H1 (cell line): ENCODE data around the gene UBALD1. TPM values are rescaled to one million over a fixed set of nuclear protein-coding genes. Genes with fewer than 3 reads are reported as not detected.

ENCODE experiments used
- ATF2 ChIP-seq: IDR thresholded peaks from 2 replicates; pipeline ENCODE4 v1.6.1; 2012; ENCODE audit warnings: low read length, inconsistent platforms
- BACH1 ChIP-seq: IDR thresholded peaks from 2 replicates; pipeline ENCODE4 v1.6.1; 2012; ENCODE audit warnings: low read length, improper control_type of control experiment
- CHD7 ChIP-seq: fragments of 300-600 bp; sonication (generic); IDR thresholded peaks from 2 replicates; pipeline ENCODE4 v1.7.1; 2012; ENCODE audit warnings: low read length, moderate library complexity, mild to moderate bottlenecking, inconsistent platforms; ENCODE audit not compliant: insufficient replicate concordance
- MAX ChIP-seq: IDR thresholded peaks from 2 replicates; pipeline ENCODE4 v1.6.1; 2012; ENCODE audit warnings: inconsistent platforms
- PHF8 ChIP-seq: fragments of 200-600 bp; sonication (generic); conservative IDR thresholded peaks from 2 replicates; pipeline ENCODE4 v1.7.1; 2012; ENCODE audit warnings: low read depth, mild to moderate bottlenecking, inconsistent platforms, low read length, moderate library complexity
- SAP30 ChIP-seq: fragments of 300-600 bp; sonication (generic); IDR thresholded peaks from 2 replicates; pipeline ENCODE4 v1.7.1; 2012; ENCODE audit warnings: low read length, moderate library complexity, mild to moderate bottlenecking, inconsistent platforms; ENCODE audit not compliant: insufficient read depth, insufficient replicate concordance
- SP1 ChIP-seq: IDR thresholded peaks from 2 replicates; pipeline ENCODE4 v1.6.1; 2011; ENCODE audit warnings: low read depth, low read length
- TAF1 ChIP-seq: IDR thresholded peaks from 2 replicates; pipeline ENCODE4 v1.6.1; 2011; ENCODE audit warnings: mild to moderate bottlenecking, low read depth, low read length
- YY1 ChIP-seq: IDR thresholded peaks from 2 replicates; pipeline ENCODE4 v1.6.1; 2011; ENCODE audit warnings: low read depth, mild to moderate bottlenecking, low read length
- polyA plus RNA-seq, 7 experiments: library from polyadenylated mRNA; depleted of rRNA in 3 of 7; stranded (reverse) in 5 of 7; unstranded in 2 of 7; fragments of >200 nt in 5 of 7; fragments of 200-250 nt in 2 of 7; gene quantifications; 1 replicate in 5 of 7; 2 replicates in 1 of 7; 4 replicates in 1 of 7; pipeline versions ENCODE4 v1.2.1 to v1.2.3, GENCODE V29; 2011 to 2013; ENCODE audit warnings: missing spikeins in 2 of 7, mixed read lengths in 2 of 7
- total RNA-seq: library from RNA; stranded (reverse); fragmentation: NEBNext Ultra II Directional; extraction: Animal tissue kit (Norgen Biotek cat#: 25700); gene quantifications from 2 replicates; pipeline ENCODE4 v1.2.1, GENCODE V29; 2021

The UBALD1 gene
- total and polyA plus RNA-seq, 2 of the 8 experiments (the other 6 are each of a cell fraction or from before 2014, with no cell fraction given), result 28.6 to 62.0 TPM

GRCh38 chr16:4608704-4608980 lies 6.0 kb downstream of the UBALD1 start (continued):
- TF ChIP-seq CHD7 (no peak), ATF2 (no peak), YY1 (no peak), PHF8 (no peak), MAX (no peak), SP1 (no peak), TAF1 (no peak), BACH1 (no peak), SAP30 (no peak)
